ENCODE data around the gene NBAS.
A peak's percentile ranks its signal among the peaks of the same experiment; 100 is the strongest.
"Not testable (repeated sequence)": the region's sequence is repeated elsewhere in the genome, so short reads cannot be mapped to it uniquely, and the experiment has no call there.

NBAS gene

DNA sequence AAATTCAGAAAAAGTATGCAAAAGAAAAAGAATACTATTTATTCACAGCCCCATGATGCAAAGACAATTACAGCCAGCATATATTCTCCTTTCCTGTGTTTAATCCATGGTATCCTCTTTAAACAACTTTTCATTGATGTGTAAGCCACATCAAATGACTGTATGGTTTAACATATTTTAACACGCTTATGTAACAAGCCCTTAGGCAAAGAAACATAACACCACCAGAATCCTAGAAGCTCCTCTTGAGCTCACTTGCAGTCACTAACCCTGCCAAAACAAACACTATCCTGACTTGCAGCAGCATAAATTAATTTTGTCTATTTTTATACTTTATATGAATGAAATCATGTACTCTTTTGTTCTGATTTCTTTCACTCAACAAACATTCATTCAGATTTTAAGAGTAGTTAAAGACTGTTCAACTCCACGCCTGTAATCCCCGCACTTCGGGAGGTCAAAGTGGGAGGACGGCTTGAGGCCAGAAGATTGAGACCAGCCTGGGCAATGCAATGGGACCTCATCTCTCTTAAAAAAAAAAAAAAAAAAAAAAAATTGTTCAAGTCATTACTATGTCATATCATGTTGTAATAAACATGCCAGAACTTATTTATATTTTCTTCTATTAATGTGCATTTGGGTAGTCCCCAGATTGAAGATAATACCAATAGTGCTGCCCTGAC lies 226.3 kb downstream of the NBAS start:
- Mint-ChIP-seq H3K27ac (no peak overlapping the region), H3K27me3 (no peaks in the 10 kb centered on the region), H3K4me3 (no peak overlapping the region), H3K9me3 (no peaks in the 10 kb centered on the region), H3K4me1 (peaks cover 7% of the 10 kb centered on the region)
- ATAC-seq (no peak), DNase-seq (no peak)

GRCh38 chr2:15331787-15332186 lies 229.3 kb downstream of the NBAS start:
- no peaks in the 10 kb centered on the region for H3K9me3 Mint-ChIP-seq
- DNase-seq (no peak), ATAC-seq (no peak)
- no peaks in the 10 kb centered on the region for H3K4me1 Mint-ChIP-seq
- no peaks in the 10 kb centered on the region for H3K27me3 Mint-ChIP-seq
- H3K27ac Mint-ChIP-seq = peak overlapping the region in 1 of 2 donors; percentile 83
- no peak overlapping the region for H3K4me3 Mint-ChIP-seq

DNA sequence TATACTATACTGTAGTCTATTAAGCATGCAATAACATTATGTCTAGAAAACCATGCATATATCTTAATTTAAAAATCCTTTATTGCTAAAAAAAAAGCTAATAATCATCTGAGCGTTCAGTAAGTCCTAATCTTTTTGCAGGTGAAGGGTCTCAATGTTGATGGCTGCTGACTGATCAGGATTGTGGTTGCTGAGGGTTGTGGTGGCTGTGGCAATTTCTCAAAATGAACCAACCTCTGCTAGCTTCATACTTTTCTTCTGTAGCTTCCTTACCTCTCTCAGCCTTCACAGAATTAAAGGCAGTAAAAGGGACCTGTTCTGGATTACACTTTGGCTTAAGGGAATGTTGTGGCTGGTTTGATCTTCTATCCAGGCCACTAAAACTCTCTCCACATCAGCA lies 235.8 kb downstream of the NBAS start:
- Mint-ChIP-seq H3K27ac (no peak overlapping the region), H3K27me3 (no peaks in the 10 kb centered on the region), H3K4me3 (no peak overlapping the region), H3K9me3 (peaks cover 0 to 1% of the 10 kb centered on the region in 2 donors), H3K4me1 (no peaks in the 10 kb centered on the region)
- DNase-seq (no peak), ATAC-seq (no peak)

DNA sequence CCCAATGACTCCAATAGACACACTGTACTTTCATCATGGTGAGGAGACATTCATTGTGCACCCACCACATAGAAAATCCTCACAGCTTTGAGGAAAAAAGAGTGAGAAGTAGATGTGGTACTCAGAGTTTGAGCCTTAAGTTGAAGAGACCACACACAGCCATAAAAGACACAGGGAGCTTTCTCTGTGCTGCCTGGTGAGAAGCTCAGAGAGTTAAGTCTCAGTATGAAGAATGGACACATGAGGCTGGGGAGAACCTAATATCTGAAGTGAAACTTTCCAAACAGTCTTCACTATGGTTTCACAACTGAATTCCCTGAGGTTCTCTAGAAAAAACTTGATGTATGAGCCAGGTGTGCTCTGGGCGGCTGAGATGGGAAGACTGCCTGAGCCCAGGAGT lies 237.9 kb downstream of the NBAS start:
- no peak overlapping the region for H3K4me3 Mint-ChIP-seq
- no peaks in the 10 kb centered on the region for H3K4me1 Mint-ChIP-seq
- no peak overlapping the region for H3K27ac Mint-ChIP-seq
- H3K27me3 Mint-ChIP-seq = no peaks in the 10 kb centered on the region
- H3K9me3 Mint-ChIP-seq = peaks cover 13 to 22% of the 10 kb centered on the region in 2 donors
- DNase-seq (no peak), ATAC-seq (no peak)

- H3K9me3 Mint-ChIP-seq = peaks cover 24 to 38% of the 10 kb centered on the region in 2 donors
- not testable (repeated sequence) for H3K4me1 Mint-ChIP-seq, DNase-seq, H3K27me3 Mint-ChIP-seq, ATAC-seq, H3K4me3 Mint-ChIP-seq, H3K27ac Mint-ChIP-seq
Observed at GRCh38 chr2:15321481-15321880, 239.7 kb downstream of the NBAS start.

- DNase-seq (peak in 1 of 2 donors; percentile 25), ATAC-seq (peak; percentile 71)
- Mint-ChIP-seq H3K27me3 (no peaks in the 10 kb centered on the region), H3K27ac (peak overlapping the region in 1 of 2 donors; percentile 8), H3K4me3 (no peak overlapping the region), H3K9me3 (peaks cover 24 to 42% of the 10 kb centered on the region in 2 donors), H3K4me1 (peaks cover 39% of the 10 kb centered on the region)
Observed at GRCh38 chr2:15316370-15316814, 244.7 kb downstream of the NBAS start.

GRCh38 chr2:15315411-15315810 lies 245.7 kb downstream of the NBAS start:
- peaks cover 40% of the 10 kb centered on the region for H3K4me1 Mint-ChIP-seq
- H3K27me3 Mint-ChIP-seq = no peaks in the 10 kb centered on the region
- no peak overlapping the region for H3K27ac Mint-ChIP-seq

DNA sequence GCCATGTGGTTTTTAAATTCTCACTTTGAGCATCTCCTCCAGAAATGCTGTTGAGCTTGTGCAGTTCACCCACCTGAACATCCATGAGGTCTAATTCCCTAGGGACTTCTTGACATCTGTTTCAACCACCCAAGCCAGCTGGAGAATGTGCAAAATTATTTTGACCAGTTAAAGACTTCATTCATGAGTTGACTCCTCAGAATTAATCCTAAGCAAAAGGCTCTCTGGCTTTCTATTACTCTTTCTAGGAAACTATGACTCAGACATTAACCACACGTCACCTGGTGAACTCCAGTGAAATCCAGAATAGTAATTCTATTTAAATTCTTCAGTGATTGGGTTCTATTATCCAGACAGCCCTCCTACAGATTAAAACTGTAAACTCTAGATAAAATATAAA lies 247.5 kb downstream of the NBAS start:
- Mint-ChIP-seq H3K9me3 (peaks cover 16 to 25% of the 10 kb centered on the region in 2 donors), H3K27me3 (no peaks in the 10 kb centered on the region), H3K4me1 (peaks cover 40% of the 10 kb centered on the region), H3K4me3 (no peak overlapping the region), H3K27ac (peak overlapping the region in 1 of 2 donors; percentile 51)
- ATAC-seq (peak; percentile 76), DNase-seq (no peak)

More at GRCh38 chr2:15315411-15315810, 245.7 kb downstream of the NBAS start:
- ATAC-seq (no peak), DNase-seq (no peak)
- no peak overlapping the region for H3K4me3 Mint-ChIP-seq
- H3K9me3 Mint-ChIP-seq = peaks cover 24 to 42% of the 10 kb centered on the region in 2 donors

DNA sequence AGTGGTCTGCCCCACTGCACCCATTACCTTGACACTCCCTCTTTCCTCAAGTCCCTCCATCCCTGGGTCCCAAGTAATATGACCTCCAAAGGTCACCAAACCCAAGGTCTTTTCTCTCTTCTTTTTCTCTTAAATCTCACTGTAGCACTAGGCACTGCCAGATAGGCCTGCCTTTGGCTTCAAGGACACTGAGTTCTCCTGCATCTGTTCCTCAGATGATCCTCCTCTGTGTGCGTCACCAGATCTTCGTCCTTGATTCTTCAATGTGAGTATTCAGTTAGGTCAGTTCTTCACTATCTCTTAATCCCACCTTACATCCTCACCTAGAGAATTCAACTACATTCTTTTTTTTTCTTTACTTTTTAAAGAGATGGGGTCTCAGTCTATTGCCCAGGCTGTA lies 249.2 kb downstream of the NBAS start:
- ATAC-seq (no peak), DNase-seq (no peak)
- no peaks in the 10 kb centered on the region for H3K27me3 Mint-ChIP-seq
- H3K27ac Mint-ChIP-seq = no peak overlapping the region
- no peak overlapping the region for H3K4me3 Mint-ChIP-seq
- peaks cover 39% of the 10 kb centered on the region for H3K4me1 Mint-ChIP-seq
- H3K9me3 Mint-ChIP-seq = peaks cover 1 to 8% of the 10 kb centered on the region in 2 donors

GRCh38 chr2:15311201-15311907 lies 249.8 kb downstream of the NBAS start:
- H3K27ac Mint-ChIP-seq = no peak overlapping the region
- peaks cover 0 to 3% of the 10 kb centered on the region in 2 donors for H3K9me3 Mint-ChIP-seq
- H3K27me3 Mint-ChIP-seq = no peaks in the 10 kb centered on the region
- DNase-seq (no peak), ATAC-seq (no peak)
- H3K4me1 Mint-ChIP-seq = peaks cover 34% of the 10 kb centered on the region
- H3K4me3 Mint-ChIP-seq = no peak overlapping the region

DNA sequence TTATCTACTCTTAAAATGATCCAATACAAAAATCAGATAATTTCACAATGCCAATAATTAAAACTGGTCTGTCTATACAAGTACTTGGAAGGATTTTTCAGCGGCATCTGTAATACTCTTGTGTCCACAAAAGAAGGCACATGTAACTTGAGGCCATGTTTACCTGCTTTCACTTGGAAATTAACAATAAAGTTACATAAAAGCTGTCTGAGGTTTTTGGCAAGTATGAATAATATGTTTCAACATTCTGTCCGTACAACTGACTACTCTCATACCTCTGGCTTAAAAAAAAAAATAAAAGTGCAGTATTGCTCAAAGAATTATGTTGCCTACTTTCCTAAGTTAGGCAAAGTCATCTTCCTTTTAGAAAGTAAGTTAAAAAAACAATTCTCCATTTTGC lies 253.6 kb downstream of the NBAS start:
- H3K27me3 Mint-ChIP-seq = no peaks in the 10 kb centered on the region
- H3K9me3 Mint-ChIP-seq = peaks cover 0 to 9% of the 10 kb centered on the region in 2 donors
- H3K27ac Mint-ChIP-seq = no peak overlapping the region
- DNase-seq = no peak
- ATAC-seq = no peak
- H3K4me1 Mint-ChIP-seq = peaks cover 9% of the 10 kb centered on the region
- H3K4me3 Mint-ChIP-seq = no peak overlapping the region

- Mint-ChIP-seq H3K27ac (no peak overlapping the region), H3K27me3 (no peaks in the 10 kb centered on the region), H3K4me3 (no peak overlapping the region), H3K9me3 (peaks cover 0 to 9% of the 10 kb centered on the region in 2 donors), H3K4me1 (peaks cover 12% of the 10 kb centered on the region)
- DNase-seq (no peak), ATAC-seq (no peak)
Observed at GRCh38 chr2:15306706-15307105, 254.4 kb downstream of the NBAS start.

DNA sequence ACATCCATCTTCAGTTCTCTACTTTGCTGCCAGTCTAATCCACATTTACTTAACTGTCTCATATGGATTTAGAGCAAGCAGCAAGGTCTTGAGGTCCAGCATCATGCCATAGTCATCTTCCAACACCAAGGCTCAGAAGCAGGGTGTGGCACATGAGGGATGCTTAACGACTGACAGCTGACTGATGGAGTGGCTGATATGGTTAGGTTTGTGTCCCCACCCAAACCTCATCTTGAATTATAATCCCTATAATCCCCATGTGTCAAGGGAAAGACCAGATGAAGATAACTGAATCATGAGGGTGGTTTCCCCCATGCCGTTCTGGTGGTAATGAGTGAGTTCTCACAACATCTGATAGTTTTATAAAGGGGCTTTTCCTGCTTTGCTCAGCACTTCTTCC lies 257.3 kb downstream of the NBAS start:
- no peak for ATAC-seq
- Mint-ChIP-seq H3K27me3 (no peaks in the 10 kb centered on the region), H3K4me3 (no peak overlapping the region), H3K4me1 (peaks cover 23% of the 10 kb centered on the region), H3K27ac (no peak overlapping the region), H3K9me3 (peaks cover 0 to 9% of the 10 kb centered on the region in 2 donors)
- DNase-seq = no peak

DNA sequence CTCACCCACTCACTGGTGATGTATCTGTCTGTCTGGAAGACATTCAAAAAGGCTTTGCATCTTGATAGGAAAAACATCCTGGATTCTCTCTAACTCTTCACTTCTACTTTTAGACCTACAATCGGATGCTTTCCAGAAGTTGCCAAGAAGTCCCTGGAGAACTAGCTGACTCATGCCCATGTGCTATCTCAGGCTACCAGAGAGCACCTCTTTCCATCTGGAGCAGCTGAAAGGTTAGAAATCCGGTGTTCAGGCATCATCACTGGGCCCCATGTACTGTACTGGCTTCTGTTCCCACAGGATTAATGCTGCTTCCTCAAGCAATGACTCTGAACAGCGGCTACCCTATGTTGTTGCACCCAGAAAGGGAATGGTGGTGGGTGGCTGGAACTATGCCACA lies 259.0 kb downstream of the NBAS start:
- ATAC-seq (no peak), DNase-seq (no peak)
- Mint-ChIP-seq H3K27me3 (no peaks in the 10 kb centered on the region), H3K4me3 (no peak overlapping the region), H3K9me3 (peaks cover 0 to 9% of the 10 kb centered on the region in 2 donors), H3K4me1 (peaks cover 23% of the 10 kb centered on the region), H3K27ac (no peak overlapping the region)

DNA sequence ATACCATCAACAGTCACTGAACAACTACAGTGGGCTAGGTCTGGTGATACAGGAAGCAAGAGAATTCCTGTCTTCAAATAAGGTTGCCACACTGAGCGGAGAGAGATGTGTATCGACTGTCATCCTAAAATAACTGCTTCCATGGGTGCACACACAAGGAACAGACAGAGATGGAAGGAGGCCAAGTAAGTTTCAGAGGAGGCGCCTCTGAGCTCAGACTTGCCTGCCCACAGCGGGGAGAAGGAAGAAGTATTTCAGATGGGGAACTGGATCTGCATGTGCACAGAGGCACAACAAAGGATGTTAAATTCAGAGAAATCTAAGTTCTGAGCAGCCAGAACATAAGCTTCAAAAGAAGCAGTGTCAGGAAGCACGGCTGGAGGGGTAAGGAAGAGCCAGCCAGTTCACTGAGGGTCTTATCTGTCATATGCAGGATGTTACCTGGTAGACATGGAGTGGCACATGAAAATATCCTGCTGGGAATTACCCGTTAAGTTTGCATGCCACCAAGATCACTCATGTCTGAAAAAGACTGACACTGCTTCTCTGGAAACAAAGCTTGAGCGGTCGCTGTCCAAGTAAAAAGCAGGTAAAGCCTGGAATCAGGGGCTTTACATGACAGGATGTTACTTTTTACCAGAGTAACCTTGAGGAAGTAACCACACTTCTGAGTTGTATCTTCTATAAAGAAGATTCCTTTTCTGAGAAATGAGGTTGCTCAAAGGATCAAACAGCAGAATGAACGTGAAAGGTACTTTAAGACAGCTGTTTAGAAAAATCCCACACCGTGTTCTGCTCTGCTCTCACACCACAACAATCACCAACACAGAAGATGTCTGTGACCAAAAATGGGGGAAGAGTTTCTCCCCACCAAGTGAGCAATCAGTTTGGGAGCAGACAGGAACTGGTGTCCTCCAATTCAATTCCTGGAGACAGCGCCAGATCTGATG lies 260.2 kb downstream of the NBAS start:
- Mint-ChIP-seq H3K27me3 (no peaks in the 10 kb centered on the region), H3K4me3 (peak overlapping the region in 1 of 2 donors; percentile 14), H3K4me1 (peaks cover 23% of the 10 kb centered on the region), H3K9me3 (peaks cover 0 to 9% of the 10 kb centered on the region in 2 donors), H3K27ac (peak overlapping the region in 1 of 2 donors; percentile 38)
- peak; percentile 49 for ATAC-seq
- DNase-seq = no peak
